ENCODE measurements around the gene NXF1.
"Not testable (repeated sequence)": the region's sequence is repeated elsewhere in the genome, so short reads cannot be mapped to it uniquely, and the experiment has no call there.

The NXF1 gene

DNA sequence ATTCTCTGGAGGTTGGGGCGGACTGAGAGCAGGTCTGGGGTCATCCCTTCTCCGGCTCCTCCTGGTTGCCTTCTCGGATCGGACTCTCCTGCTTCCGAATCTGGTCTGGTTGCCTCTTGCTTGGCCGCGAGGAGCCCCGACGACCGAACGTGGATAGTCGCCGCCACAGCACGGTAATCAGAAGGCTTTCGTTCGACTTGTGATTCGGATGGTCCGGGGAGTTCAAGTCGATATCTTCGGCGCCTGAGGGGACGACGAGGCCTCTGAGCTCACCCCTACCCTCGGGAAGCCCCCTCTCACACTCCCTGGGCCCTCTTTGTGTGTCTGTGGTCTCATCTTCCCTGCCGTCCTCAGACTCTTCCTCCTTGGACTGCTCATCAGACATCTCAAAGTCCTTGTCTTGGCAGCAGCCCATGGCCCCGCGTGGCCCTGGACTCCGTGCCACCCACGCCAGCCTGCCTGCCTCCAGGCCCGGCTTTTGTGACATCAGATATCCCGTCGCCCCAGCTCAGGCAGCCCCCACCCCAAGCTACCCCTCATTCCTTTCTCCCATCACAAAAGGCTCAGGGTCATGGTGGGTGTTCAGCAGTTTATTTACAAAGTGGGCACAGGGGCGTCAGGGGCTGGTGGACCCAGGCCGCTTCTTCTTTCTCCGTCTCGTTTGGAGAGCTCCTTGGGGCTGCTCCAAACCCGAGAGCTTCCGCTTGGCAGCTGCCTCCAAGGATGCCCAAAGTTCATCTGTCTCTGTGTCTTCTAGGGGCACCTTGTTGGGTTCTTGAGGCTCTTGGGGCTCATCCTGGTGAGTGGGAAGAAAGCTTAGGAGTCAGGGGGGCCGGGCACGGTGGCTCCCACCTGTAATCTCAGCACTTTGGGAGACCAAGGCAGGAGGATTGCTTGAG is 27.3 kb upstream of the NXF1 start, which contains the start of gene TEX54:
Gene TEX54, minus strand, starts transcription at position 506 of the 899 bp plus-strand sequence.
- H3K36me3 ChIP-seq (ENCODE audit: control insufficient read depth, insufficient read depth, low read length): peaks cover 18% of the 10 kb centered on the region
- H3K4me3 ChIP-seq (replicated peaks; ENCODE audit: low read depth, low read length): peak within 1 kb of the TSS; percentile 87
- H3K27me3 ChIP-seq (replicated peaks; ENCODE audit: control insufficient read depth, insufficient read depth, low read length): no peaks in the 10 kb centered on the region
- no peak for DNase-seq (ENCODE audit: extremely low read depth, insufficient read length)
- TF ChIP-seq, protein P1, sequence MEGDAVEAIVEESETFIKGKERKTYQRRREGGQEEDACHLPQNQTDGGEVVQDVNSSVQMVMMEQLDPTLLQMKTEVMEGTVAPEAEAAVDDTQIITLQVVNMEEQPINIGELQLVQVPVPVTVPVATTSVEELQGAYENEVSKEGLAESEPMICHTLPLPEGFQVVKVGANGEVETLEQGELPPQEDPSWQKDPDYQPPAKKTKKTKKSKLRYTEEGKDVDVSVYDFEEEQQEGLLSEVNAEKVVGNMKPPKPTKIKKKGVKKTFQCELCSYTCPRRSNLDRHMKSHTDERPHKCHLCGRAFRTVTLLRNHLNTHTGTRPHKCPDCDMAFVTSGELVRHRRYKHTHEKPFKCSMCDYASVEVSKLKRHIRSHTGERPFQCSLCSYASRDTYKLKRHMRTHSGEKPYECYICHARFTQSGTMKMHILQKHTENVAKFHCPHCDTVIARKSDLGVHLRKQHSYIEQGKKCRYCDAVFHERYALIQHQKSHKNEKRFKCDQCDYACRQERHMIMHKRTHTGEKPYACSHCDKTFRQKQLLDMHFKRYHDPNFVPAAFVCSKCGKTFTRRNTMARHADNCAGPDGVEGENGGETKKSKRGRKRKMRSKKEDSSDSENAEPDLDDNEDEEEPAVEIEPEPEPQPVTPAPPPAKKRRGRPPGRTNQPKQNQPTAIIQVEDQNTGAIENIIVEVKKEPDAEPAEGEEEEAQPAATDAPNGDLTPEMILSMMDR (IDR thresholded peaks at IDR 0.05; ENCODE audit: insufficient read depth, low read length, poor library complexity, severe bottlenecking): no peak

DNA sequence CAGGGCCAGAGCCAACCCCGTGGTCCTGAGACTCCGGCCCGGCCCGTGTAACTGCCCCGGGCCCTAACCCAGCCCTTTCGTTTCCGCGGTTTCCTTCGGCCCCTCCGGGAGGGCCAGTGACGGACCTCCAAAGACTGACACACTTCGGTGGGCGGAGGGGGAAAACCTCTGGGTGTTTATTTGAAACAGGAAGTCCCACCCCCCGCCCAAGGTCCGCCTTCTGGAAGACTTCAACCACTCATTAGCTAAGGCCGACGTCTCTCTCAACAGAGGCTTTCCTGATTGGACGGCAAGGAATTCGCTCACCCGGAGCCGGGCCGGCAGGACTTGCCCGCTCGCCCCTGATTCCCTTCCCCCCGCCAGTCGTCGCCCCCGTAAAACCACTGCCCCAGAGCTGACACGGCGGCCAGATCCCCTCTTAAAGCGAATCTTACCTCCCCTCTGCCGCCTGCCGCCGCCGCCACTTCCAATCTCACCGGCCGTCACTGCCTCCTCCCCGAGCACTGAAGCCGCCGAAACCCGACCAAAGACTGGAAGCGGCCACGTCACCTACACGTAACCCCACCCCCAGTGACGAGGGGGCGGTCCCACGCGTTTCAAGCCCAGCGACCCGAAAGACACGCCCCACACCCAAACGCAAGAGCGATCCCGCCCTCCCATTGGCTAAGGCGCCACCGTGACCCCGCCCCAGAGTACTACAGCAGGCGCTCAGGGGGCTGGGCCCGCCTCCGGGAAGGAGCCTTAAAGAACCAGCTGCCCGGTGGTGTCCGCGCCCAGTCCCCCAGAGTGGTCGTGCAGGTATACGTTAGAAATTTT is 26.5 kb upstream of the NXF1 start, which contains the start of gene STX5:
Gene STX5, minus strand, starts transcription at position 532 of the 816 bp plus-strand sequence. CDS start 808 bp downstream, outside the sequence.
- TF ChIP-seq, protein P1 (IDR thresholded peaks at IDR 0.05; ENCODE audit: insufficient read depth, low read length, poor library complexity, severe bottlenecking): no peak
- peaks cover 24% of the 10 kb centered on the region for H3K36me3 ChIP-seq (ENCODE audit: control insufficient read depth, insufficient read depth, low read length)
- peak; percentile 98 for DNase-seq (ENCODE audit: extremely low read depth, insufficient read length)

GRCh38 chr11:62830904-62831519 is 25.8 kb upstream of the NXF1 start:
- Histone ChIP-seq H3K4me3 (replicated peaks; ENCODE audit: low read depth, low read length) (peak overlapping the region; percentile 87), H3K27me3 (replicated peaks; ENCODE audit: control insufficient read depth, insufficient read depth, low read length) (no peaks in the 10 kb centered on the region), H3K36me3 (ENCODE audit: control insufficient read depth, insufficient read depth, low read length) (peaks cover 24% of the 10 kb centered on the region)
- no peak for DNase-seq (ENCODE audit: extremely low read depth, insufficient read length)
- TF ChIP-seq, protein P1 (IDR thresholded peaks at IDR 0.05; ENCODE audit: insufficient read depth, low read length, poor library complexity, severe bottlenecking): no peak

More for the DNA sequence above, 26.5 kb upstream of the NXF1 start, which contains the start of gene STX5:
- Histone ChIP-seq H3K27me3 (replicated peaks; ENCODE audit: control insufficient read depth, insufficient read depth, low read length) (no peaks in the 10 kb centered on the region), H3K4me3 (replicated peaks; ENCODE audit: low read depth, low read length) (peak within 1 kb of the TSS; percentile 87)

- not testable (repeated sequence) for DNase-seq (ENCODE audit: extremely low read depth, insufficient read length); H3K4me3 ChIP-seq (replicated peaks; ENCODE audit: low read depth, low read length); H3K27me3 ChIP-seq (replicated peaks; ENCODE audit: control insufficient read depth, insufficient read depth, low read length)
- H3K36me3 ChIP-seq (ENCODE audit: control insufficient read depth, insufficient read depth, low read length): peaks cover 24% of the 10 kb centered on the region
These were observed 22.9 kb upstream of the NXF1 start for GRCh38 chr11:62828130-62828529.

DNA sequence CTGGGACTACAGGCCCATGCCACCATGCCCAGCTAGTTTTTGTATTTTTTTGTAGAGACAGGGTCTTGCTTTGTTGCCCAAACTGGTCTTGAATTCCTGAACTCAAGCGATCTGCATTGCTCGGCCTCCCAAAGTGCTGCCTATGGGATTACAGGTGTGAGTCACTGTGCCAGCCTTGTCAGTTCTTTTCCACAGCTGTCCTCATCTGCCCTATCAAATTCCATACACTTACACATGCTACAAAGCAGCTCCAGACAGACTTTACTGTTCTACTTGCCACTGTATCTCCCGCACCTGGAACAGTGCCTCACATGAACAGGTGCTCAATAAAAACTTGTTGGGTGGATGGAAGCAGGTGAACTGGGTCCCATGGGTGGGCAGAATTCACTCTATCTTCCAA is 18.4 kb upstream of the NXF1 start:
- H3K36me3 ChIP-seq (ENCODE audit: control insufficient read depth, insufficient read depth, low read length): peaks cover 32% of the 10 kb centered on the region
- H3K27me3 ChIP-seq (replicated peaks; ENCODE audit: control insufficient read depth, insufficient read depth, low read length): no peaks in the 10 kb centered on the region
- DNase-seq (ENCODE audit: extremely low read depth, insufficient read length): no peak
- no peak overlapping the region for H3K4me3 ChIP-seq (replicated peaks; ENCODE audit: low read depth, low read length)
- TF ChIP-seq, protein P1 (IDR thresholded peaks at IDR 0.05; ENCODE audit: insufficient read depth, low read length, poor library complexity, severe bottlenecking): no peak

Measured in GM06990 (cell line).